Measurements from ENCODE around the gene RGL2. TPM values are rescaled to one million over a fixed set of nuclear protein-coding genes. Genes with fewer than 3 reads are reported as not detected.
A peak's percentile ranks its signal among the peaks of the same experiment; 100 is the strongest.

The RGL2 gene
- total and polyA plus RNA-seq, 2 of the 13 experiments (the other 11 are each of a cell fraction or from before 2014, with no cell fraction given): 22.9 to 47.4 TPM

GRCh38 chr6:33323623-33323948 lies 24.8 kb upstream of the RGL2 start (continued):
- TF ChIP-seq SKIL (CRISPR knock-in tag; IDR thresholded peaks at IDR 0.05; ENCODE audit: borderline replicate concordance): 0 out of 2 replicates have a peak, but pooled peaks have one; percentile 28
- TF ChIP-seq ETV5 (CRISPR knock-in tag; IDR thresholded peaks at IDR 0.05; ENCODE audit: borderline replicate concordance): no peak
- no peak for TF ChIP-seq JUNB (CRISPR knock-in tag; IDR thresholded peaks at IDR 0.05; ENCODE audit: borderline replicate concordance)
- TF ChIP-seq ZNF781 (CRISPR knock-in tag; IDR thresholded peaks at IDR 0.05; ENCODE audit: borderline replicate concordance, not compliant biosample characterization): no peak
- TF ChIP-seq TCF12 (IDR thresholded peaks at IDR 0.05): no peak
- TF ChIP-seq TCF12 (CRISPR knock-in tag; IDR thresholded peaks at IDR 0.05): no peak
- no peak for TF ChIP-seq ZNF207 (IDR thresholded peaks at IDR 0.05; ENCODE audit: borderline replicate concordance)
- no peak for TF ChIP-seq DPF2 (CRISPR knock-in tag; IDR thresholded peaks at IDR 0.05; ENCODE audit: borderline replicate concordance, low read depth)
- no peak for TF ChIP-seq ZNF484 (CRISPR knock-in tag; IDR thresholded peaks at IDR 0.05; ENCODE audit: borderline replicate concordance, low read depth)
- TF ChIP-seq ZNF333 (CRISPR knock-in tag; IDR thresholded peaks at IDR 0.05; ENCODE audit: borderline replicate concordance): no peak
- TF ChIP-seq PPARG (CRISPR knock-in tag; conservative IDR thresholded peaks at IDR 0.05): no peak
- no peak for TF ChIP-seq KAT8 (CRISPR knock-in tag; IDR thresholded peaks at IDR 0.05)
- no peak for TF ChIP-seq ZNF205 (CRISPR knock-in tag; IDR thresholded peaks at IDR 0.05)
- TF ChIP-seq ZFP36 (IDR thresholded peaks at IDR 0.05; ENCODE audit: borderline replicate concordance, low read depth, low read length, partially characterized antibody): no peak
- TF ChIP-seq KLF13 (CRISPR knock-in tag; IDR thresholded peaks at IDR 0.05): no peak
- no peak for TF ChIP-seq ZBTB49 (CRISPR knock-in tag; IDR thresholded peaks at IDR 0.05; ENCODE audit: borderline replicate concordance)
- no peak for TF ChIP-seq ZBTB7B (CRISPR knock-in tag; IDR thresholded peaks at IDR 0.05)
- no peak for TF ChIP-seq TFAP4 (IDR thresholded peaks at IDR 0.05; ENCODE audit: borderline replicate concordance, low read depth)
- peak; percentile 9; the same call in 1 of the 2 replicates for TF ChIP-seq ARNTL (CRISPR knock-in tag; IDR thresholded peaks at IDR 0.05)
- TF ChIP-seq NCOA1 (CRISPR knock-in tag; IDR thresholded peaks at IDR 0.05): no peak
- TF ChIP-seq ESRRA (CRISPR knock-in tag; IDR thresholded peaks at IDR 0.05; ENCODE audit: low read depth): no peak; the same call in 1 of the 2 replicates
- no peak for TF ChIP-seq EZH2 (conservative IDR thresholded peaks at IDR 0.05; ENCODE audit: low read depth, low read length)
- no peak for TF ChIP-seq ZNF549 (CRISPR knock-in tag; IDR thresholded peaks at IDR 0.05)
- TF ChIP-seq XRCC5 (optimal IDR thresholded peaks at IDR 0.05; ENCODE audit: low read length): no peak
- no peak for TF ChIP-seq RAD21 (CRISPR knock-in tag; IDR thresholded peaks at IDR 0.05)
- no peak for TF ChIP-seq RFX5 (IDR thresholded peaks at IDR 0.05; ENCODE audit: low read depth, low read length)

Measured in HepG2 (cell line).